PC-9 (cell line): ENCODE measurements around the gene RAD18.

ENCODE experiments used
- CTCF ChIP-seq: fragments of 200-600 bp; sonication (generic); conservative IDR thresholded peaks from 2 replicates; pipeline ENCODE4 v1.6.1; 2017; ENCODE audit warnings: mixed run types, antibody characterized with exemption, mild to moderate bottlenecking, moderate library complexity
- EZH2 ChIP-seq: fragments of 200-600 bp; sonication (generic); IDR thresholded peaks from 2 replicates; pipeline ENCODE4 v1.8.0; 2017; ENCODE audit warnings: antibody characterized with exemption, low read depth

- TF ChIP-seq CTCF (no peak), EZH2 (no peak)
Observed at GRCh38 chr3:8864402-8865350, 98.6 kb downstream of the RAD18 start.
